ENCODE data around the gene EMD. TPM values are rescaled to one million over a fixed set of nuclear protein-coding genes. Genes with fewer than 3 reads are reported as not detected.
A peak's percentile ranks its signal among the peaks of the same experiment; 100 is the strongest.

The EMD gene
- total and polyA plus RNA-seq, 10 of the 15 experiments (the other 5 are each of a cell fraction or from before 2014, with no cell fraction given), result 0.76 to 100 (median 43.2) TPM

DNA sequence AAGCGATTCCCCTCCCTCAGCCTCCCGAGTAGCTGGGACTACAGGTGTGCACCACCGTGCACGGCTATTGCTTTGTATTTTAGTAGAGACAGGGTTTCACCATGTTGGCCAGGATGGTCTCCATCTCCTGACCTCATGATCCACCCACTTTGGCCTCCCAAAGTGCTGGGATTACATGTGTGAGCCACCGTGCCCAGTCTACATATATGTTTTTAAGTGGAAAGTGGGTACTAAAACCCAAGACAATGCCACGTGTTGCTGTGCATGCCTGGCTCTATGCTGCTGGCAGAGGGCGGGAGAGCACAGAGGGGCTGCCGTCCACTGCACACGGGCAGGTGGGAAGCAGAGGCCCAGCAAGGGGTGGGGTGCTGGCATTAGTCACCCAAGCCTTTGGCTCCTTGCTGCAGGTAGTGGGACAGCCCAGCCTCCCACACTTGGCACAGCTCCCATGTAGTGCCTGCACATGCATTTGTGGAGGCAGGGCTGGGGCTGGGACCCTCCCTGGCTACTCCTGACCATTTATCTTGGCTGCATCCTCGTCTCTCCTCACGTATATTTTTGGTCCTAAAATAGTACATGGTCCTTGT lies 3.5 kb downstream of the EMD start:
- TF ChIP-seq POLR2A (IDR thresholded peaks at IDR 0.05; ENCODE audit: low read depth, low read length), result peak; percentile 31; the same call in 1 of the 2 replicates
- no peak for TF ChIP-seq NFYB (IDR thresholded peaks at IDR 0.05; ENCODE audit: insufficient read depth, low read depth, low read length)
- TF ChIP-seq, protein P1, sequence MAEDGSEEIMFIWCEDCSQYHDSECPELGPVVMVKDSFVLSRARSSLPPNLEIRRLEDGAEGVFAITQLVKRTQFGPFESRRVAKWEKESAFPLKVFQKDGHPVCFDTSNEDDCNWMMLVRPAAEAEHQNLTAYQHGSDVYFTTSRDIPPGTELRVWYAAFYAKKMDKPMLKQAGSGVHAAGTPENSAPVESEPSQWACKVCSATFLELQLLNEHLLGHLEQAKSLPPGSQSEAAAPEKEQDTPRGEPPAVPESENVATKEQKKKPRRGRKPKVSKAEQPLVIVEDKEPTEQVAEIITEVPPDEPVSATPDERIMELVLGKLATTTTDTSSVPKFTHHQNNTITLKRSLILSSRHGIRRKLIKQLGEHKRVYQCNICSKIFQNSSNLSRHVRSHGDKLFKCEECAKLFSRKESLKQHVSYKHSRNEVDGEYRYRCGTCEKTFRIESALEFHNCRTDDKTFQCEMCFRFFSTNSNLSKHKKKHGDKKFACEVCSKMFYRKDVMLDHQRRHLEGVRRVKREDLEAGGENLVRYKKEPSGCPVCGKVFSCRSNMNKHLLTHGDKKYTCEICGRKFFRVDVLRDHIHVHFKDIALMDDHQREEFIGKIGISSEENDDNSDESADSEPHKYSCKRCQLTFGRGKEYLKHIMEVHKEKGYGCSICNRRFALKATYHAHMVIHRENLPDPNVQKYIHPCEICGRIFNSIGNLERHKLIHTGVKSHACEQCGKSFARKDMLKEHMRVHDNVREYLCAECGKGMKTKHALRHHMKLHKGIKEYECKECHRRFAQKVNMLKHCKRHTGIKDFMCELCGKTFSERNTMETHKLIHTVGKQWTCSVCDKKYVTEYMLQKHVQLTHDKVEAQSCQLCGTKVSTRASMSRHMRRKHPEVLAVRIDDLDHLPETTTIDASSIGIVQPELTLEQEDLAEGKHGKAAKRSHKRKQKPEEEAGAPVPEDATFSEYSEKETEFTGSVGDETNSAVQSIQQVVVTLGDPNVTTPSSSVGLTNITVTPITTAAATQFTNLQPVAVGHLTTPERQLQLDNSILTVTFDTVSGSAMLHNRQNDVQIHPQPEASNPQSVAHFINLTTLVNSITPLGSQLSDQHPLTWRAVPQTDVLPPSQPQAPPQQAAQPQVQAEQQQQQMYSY (CRISPR knock-in tag; IDR thresholded peaks at IDR 0.05), result no peak
- TF ChIP-seq GATAD2B (conservative IDR thresholded peaks at IDR 0.05; ENCODE audit: low read depth), result no peak
- Histone ChIP-seq H3K79me2 (ENCODE audit: control insufficient read depth, insufficient read depth, low read length) (peaks cover 15% of the 10 kb centered on the region), H3K27ac (ENCODE audit: control insufficient read depth, insufficient read depth) (no peak overlapping the region), H3K4me1 (ENCODE audit: control insufficient read depth, insufficient read depth, low read length) (no peaks in the 10 kb centered on the region; the same call in 1 of the 2 replicates), H4K20me1 (ENCODE audit: control insufficient read depth, insufficient read depth) (no peaks in the 10 kb centered on the region), H3K4me3 (no peak overlapping the region), H3K9ac (ENCODE audit: control insufficient read depth, insufficient read depth, low read length) (no peak overlapping the region), H2AFZ (ENCODE audit: control insufficient read depth, low read depth, low read length) (no peak overlapping the region), H3K27me3 (replicated peaks in 1 of 2; ENCODE audit: control insufficient read depth in 2 of 2, insufficient read depth in 2 of 2, low read length in 1 of 2) (no peaks in the 10 kb centered on the region), H3K4me2 (ENCODE audit: control insufficient read depth, insufficient read depth) (no peak overlapping the region), H3K9me3 (replicated peaks; ENCODE audit: control insufficient read depth, insufficient read depth, low read length) (no peaks in the 10 kb centered on the region; the same call in 2 of the 3 replicates), H3K36me3 (ENCODE audit: control insufficient read depth in 2 of 2, insufficient read depth in 2 of 2, low read length in 1 of 2) (no peaks in the 10 kb centered on the region; a peak in 1 of 4 replicates)
- DNase-seq (ENCODE audit: low read depth, low spot score) (no peak), FAIRE-seq (no peak), ATAC-seq (no peak)
- in situ Hi-C loops (cut with MboI), result no loop called here
- intact Hi-C loops (cut with micrococcal nuclease; ENCODE audit: unreplicated experiment), result no loop called here
- ChIA-PET POLR2A (no interaction called here), SMC1A (ENCODE audit: uncharacterized antibody, unreplicated experiment) (interaction anchor here (2.6 kb wide), 1 partner anchor 9 kb away, joined by 10 read pairs; no protein-coding TSS in a partner anchor), CTCF (interaction anchor here (2.9 kb wide), 1 partner anchor 9 kb away, joined by 17 read pairs; the partner anchor contains the start of gene FLNA), RAD21 (ENCODE audit: unreplicated experiment) (interaction anchor here (1.1 to 2.0 kb wide), 2 partner anchors 9 kb away, joined by 3 to 10 read pairs; partner anchors contain the start of gene FLNA)
- 63% methylated on average over 11 of the region's 11 CpGs for WGBS (ENCODE audit: insufficient coverage, insufficient replicate concordance, low lambda C conversion rate, missing lambda C conversion rate)
- BruUV-seq (replicated peaks), result no TSS peak
